Right lobe of liver (tissue), 4 donors: ENCODE measurements around the gene FAM9C.

Experiments
- POLR2A ChIP-seq: fragments of 450-650 bp; IDR thresholded peaks from one replicate; pipeline ENCODE4 v1.6.1; 2017; ENCODE audit warnings: antibody characterized with exemption, mild to moderate bottlenecking
- TF ChIP-seq, protein P1 (sequence below), 4 donors: fragments of 200-600 bp in 3 of 4; fragments of 450-650 bp in 1 of 4; IDR thresholded peaks; one replicate each; pipeline versions ENCODE4 v1.5.1 to v1.8.0; 2016 to 2022; ENCODE audit warnings: antibody characterized with exemption in 4 of 4, mild to moderate bottlenecking in 2 of 4
- donor health status: DM: no; HTN: no; CAD: no.
- donor health status: DM: no; HTN: no; CAD: no.
- donor health status: DM: no; HTN: yes; CAD: no.

- TF ChIP-seq, protein P1, sequence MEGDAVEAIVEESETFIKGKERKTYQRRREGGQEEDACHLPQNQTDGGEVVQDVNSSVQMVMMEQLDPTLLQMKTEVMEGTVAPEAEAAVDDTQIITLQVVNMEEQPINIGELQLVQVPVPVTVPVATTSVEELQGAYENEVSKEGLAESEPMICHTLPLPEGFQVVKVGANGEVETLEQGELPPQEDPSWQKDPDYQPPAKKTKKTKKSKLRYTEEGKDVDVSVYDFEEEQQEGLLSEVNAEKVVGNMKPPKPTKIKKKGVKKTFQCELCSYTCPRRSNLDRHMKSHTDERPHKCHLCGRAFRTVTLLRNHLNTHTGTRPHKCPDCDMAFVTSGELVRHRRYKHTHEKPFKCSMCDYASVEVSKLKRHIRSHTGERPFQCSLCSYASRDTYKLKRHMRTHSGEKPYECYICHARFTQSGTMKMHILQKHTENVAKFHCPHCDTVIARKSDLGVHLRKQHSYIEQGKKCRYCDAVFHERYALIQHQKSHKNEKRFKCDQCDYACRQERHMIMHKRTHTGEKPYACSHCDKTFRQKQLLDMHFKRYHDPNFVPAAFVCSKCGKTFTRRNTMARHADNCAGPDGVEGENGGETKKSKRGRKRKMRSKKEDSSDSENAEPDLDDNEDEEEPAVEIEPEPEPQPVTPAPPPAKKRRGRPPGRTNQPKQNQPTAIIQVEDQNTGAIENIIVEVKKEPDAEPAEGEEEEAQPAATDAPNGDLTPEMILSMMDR (IDR thresholded peaks at IDR 0.05): no peak
- no peak for TF ChIP-seq POLR2A
Observed at GRCh38 chrX:13077168-13077567, 32.7 kb upstream of the FAM9C start.
